HT1080 (cell line): ENCODE results near the gene IL2RG. TPM values are rescaled to one million over a fixed set of nuclear protein-coding genes. Genes with fewer than 3 reads are reported as not detected.
A peak's percentile ranks its signal among the peaks of the same experiment; 100 is the strongest.

Experiments used
- DNase-seq: peaks from one replicate; pipeline ENCODE4 v3.0.0-alpha.2; 2015; ENCODE audit warnings: low read depth
- polyA plus RNA-seq, 2 experiments: library from polyadenylated mRNA; depleted of rRNA; stranded (reverse); fragments of >200 nt; gene quantifications; 2 replicates each; pipeline ENCODE4 v1.2.3, GENCODE V29; 2015
- total RNA-seq: library from RNA; depleted of rRNA; stranded (reverse); fragments of >200 nt; shearing (Covaris generic); gene quantifications from 2 replicates; pipeline ENCODE4 v1.2.3, GENCODE V29; 2014; rRNA removed

Gene IL2RG
- not detected in 2 replicates for total RNA-seq
- polyA plus RNA-seq (2015; cell fraction: cytosol; rRNA removed): 0.05 and 0.64 TPM in 2 replicates
- 0.56 TPM in 1 of 2 replicates, not detected in the other for polyA plus RNA-seq (2015; cell fraction: nucleus; rRNA removed)

- DNase-seq: no peak
Measured at GRCh38 chrX:71111141-71111843, at the start of gene IL2RG. TSS of gene IL2RG (minus strand) at chrX:71111577. CDS start at chrX:71111539, 38 bp downstream.

DNA sequence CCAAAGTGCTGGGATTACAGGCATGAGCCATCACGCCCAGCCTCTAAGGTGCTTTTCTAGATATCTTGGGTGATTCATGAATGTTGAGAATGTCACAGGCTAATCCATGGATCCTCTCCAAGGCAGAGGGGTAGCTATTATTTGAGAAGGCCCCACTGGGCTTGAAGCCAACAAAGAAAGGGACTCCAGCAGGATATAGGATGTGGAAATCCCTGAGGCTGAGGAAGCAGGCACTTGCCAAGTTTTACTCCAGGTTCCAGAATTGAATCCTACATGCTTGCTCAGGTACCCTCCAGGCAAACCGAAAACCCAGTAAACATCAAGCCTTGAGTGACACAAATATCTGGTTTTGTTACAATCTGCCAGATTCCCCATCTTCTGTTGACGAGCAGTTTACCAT is 49.1 kb upstream of the IL2RG start:
- no peak for DNase-seq

GRCh38 chrX:71159335-71159734 is 48.0 kb upstream of the IL2RG start:
- DNase-seq: no peak

DNA sequence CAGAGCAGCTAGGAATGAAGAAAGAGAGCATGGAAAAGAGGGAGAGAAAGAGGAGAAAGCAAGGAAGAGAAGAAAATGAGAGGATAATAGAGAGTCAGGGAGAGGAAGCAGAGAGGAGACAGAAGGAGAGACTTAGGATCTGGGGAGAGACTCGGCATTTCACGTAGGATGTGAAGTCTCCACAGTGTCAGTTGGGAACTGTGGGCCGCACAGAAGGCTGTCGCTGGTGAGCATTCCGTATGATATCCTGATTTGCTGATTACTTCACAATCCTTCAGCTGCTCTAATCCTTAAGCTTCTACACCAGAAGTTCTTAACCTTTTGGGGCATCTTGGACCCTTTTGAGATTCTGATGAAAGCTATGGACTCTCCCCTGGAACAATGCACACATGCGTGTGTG is 47.2 kb upstream of the IL2RG start:
- DNase-seq: no peak

DNA sequence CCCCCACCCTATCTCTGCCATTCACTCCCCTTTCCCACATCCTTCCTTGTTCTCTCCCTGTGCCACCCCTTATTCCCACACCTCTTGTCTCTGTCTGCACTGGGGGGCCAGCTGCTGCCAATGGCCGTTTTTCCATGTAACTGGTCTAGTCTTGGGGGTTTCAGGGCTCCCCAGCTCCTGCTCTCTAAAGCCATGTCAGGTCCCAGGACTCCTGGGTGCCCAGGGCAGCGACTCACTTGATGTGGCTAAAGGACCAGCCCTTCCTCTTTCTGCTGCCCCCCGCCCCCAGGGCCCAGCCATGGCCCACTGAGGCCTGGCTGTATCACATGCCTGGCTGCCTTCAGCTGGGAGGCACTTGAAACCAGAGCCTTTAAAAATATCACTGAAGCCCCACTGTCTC is 43.3 kb upstream of the IL2RG start:
- no peak for DNase-seq

GRCh38 chrX:71154196-71154595 is 42.8 kb upstream of the IL2RG start:
- DNase-seq: no peak

- no peak for DNase-seq
Measured at GRCh38 chrX:71151366-71151765, 40.0 kb upstream of the IL2RG start.

DNA sequence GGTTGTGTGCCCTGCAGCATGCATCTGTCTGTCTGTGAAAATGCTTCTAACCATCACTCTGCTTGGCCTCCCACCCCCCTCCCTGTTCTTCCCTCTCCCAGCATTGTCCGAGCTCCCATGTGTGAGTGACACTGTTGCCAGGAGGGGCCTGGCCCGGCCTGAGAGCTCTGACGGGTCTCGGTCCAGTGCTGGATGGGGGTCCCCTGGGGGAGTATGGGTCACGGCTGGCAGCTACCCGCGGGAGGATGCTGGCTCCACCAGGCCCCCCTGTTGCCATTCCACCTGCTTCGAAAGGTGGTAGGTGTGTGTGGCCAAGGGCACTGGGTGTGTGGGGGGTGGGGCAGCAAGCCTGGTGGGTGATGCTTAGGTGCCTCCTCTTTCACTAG is 36.9 kb upstream of the IL2RG start:
- DNase-seq: no peak

DNA sequence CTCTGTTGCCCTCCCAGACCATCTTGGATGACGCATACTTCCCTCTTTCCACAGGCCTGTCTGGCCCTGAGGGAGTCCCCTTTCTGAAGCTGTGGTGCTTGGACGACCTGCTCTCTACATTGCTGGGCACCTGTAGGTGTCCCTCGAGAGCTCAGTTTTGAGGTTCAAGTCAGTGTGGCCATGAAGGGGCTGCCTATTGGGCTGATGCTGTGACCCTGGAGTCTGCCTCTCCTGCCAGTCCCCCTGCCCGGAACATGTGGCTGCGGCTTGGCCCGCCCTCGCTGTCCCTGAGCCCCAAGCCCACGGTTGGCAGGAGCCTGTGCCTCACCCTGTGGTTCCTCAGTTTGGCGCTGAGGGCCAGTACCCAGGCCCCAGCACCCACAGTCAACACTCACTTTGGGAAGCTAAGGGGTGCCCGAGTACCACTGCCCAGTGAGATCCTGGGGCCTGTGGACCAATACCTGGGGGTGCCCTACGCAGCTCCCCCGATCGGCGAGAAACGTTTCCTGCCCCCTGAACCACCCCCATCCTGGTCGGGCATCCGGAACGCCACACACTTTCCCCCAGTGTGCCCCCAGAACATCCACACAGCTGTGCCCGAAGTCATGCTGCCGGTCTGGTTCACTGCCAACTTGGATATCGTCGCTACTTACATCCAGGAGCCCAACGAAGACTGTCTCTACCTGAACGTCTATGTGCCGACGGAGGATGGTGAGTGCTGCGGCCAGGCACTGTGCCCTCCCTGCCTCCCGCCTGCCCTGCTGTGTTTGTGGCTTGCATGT is 36.3 kb upstream of the IL2RG start:
- DNase-seq: no peak

DNA sequence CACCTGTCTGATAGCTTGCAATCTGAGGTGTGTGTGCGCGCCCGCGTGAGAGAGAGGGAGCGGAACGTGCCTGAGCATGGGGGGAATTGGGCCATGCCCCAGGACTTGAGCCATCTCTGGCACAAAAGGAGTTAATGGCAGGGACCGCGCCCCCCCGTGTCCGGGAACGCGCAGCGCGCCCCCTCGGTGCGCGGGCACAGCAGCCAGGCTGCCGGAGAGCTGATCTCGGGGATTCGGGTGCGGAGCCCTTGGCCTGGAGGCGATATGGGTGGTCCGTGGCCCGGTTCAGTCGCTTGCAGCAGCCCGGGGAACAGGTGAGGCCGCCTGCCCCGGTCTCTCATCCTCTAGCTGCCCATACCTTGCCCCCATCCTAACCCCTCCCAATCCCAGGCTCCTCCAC is 33.3 kb upstream of the IL2RG start, which contains the start of gene NLGN3:
Gene NLGN3 (plus strand): TSS at position 191 of the 400 bp plus-strand sequence. CDS start 2,909 bp downstream, outside the sequence.
- DNase-seq: no peak

DNA sequence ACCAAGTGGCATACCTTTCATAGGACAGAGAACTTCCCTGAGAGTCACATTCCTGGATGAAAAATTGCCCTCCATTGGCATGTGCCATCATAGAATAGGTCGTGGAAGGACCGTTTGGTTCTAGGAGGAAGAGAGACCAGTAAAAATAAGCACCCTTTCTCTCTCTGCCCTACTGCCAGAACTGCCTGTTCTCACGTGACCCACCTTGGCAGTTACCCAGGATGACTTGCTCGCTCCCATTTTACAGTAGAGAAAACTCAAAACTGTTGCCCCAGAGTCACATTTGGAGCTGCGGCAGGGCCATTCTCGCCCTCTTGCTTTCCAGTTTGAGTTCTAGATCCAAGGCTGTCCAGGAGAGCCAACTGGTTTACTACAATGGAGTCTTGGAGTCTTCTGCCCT is 32.1 kb upstream of the IL2RG start:
- DNase-seq: no peak

DNA sequence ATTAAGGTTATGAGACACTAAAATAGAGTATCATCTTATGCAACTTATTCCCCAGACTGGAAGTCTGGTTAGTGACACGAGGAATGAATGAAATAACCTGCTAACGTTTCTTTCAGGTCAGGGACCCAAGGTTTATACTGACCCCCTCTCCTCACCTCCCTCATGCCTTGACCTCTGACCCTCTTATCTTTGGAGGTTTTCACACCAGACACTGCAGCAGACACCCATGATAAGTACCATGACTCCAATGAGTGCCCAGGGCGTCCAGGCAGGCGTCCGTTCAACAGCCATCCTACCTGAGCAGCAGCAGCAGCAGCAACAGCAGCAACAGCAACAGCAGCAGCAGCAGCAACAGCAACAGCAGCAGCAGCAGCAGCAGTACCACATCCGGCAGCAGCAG is 29.1 kb upstream of the IL2RG start:
- DNase-seq: no peak

DNA sequence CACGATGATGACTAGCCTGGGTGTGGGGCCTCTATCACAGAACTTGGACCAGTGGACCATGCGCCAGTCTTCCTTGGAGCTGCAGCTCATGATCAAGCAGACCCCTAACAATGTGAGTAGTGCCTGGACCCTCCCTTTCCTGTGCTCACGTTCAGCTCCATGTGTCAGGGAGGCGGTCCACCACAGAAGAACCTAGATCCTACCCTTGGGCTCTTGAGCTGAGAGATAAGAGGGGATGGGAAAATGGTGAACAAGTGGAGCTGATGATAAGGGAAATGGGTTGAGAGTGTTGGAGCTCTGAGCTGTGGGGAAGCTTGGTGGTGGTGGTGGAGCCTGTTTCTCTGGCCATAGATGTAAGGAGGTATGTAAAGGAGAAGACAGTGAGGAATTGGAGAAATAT is 20.1 kb upstream of the IL2RG start:
- no peak for DNase-seq

GRCh38 chrX:71128915-71129765 is 17.8 kb upstream of the IL2RG start:
- DNase-seq: peak; percentile 42

- no peak for DNase-seq
Measured at GRCh38 chrX:71128166-71128833, 16.9 kb upstream of the IL2RG start.

- DNase-seq: no peak
Measured at GRCh38 chrX:71118985-71119535, 7.7 kb upstream of the IL2RG start.

DNA sequence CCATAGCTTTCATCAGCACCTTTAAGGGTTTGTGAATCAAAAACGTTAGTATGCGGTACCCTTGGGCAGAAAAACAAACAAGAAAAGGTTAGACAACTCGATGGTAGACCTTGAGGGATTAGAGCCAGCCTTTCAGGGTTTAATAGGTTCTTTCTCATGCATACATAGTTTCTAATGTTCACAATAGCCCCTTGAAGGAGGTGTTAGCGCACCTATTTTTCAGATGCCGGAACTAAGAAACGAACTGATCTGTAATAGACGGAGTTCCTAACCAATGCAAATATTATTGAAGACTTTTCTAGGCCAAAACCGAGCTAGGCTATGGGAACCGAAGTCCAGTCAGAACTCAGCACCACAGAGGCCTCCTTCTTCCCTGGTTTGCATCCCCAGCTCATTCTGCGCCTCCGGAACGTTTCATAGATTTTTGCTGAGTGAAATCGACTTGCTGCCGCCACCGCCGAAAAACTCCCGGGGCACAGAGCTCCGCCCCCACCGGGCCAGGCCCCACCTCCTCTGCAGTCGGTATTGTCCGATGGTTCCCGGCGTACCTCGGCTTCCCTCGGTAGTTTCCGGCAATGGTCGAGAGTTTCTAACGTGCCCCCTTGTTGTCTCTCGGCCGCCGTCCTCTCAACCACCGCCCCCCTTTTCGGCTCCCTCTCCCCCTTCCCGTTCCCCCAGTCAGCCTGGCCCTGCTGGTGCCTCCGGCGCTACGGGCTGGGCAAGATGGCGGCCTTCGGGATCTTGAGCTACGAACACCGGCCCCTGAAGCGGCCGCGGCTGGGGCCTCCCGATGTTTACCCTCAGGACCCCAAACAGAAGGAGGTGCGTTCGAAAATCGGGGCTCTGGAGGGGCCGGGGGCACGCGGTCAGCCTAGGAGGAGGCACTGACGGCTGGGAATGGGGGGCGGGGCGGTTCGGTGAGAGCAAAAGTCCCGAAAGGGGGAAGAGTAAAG is 6.9 kb upstream of the IL2RG start, which contains the start of gene MED12:
Gene MED12 (plus strand): TSS at position 565 of the 953 bp plus-strand sequence. CDS start 159 bp downstream, at position 724.
- peak; percentile 68 for DNase-seq

- DNase-seq: no peak
Measured at GRCh38 chrX:71117358-71117757, 6.0 kb upstream of the IL2RG start.

GRCh38 chrX:71111921-71112431 is 599 bp upstream of the IL2RG start:
- no peak for DNase-seq
